ENCODE data around the gene HOXC11.

Gene HOXC11

GRCh38 chr12:54011665-54012532 lies 39.0 kb downstream of the HOXC11 start:
- peaks cover 100% of the 10 kb centered on the region for H3K27me3 ChIP-seq
- TF ChIP-seq CTCF (IDR thresholded peaks at IDR 0.05): no peak

GRCh38 chr12:54012631-54013409 lies 39.9 kb downstream of the HOXC11 start:
- no peak overlapping the region for H3K4me3 ChIP-seq (ENCODE audit: low read depth in 1 of 2, low read length in 1 of 2)
- H3K4me1 ChIP-seq (ENCODE audit: control insufficient read depth in 1 of 2, insufficient read depth in 1 of 2, low read depth in 1 of 2, low read length in 1 of 2): peaks cover 6 to 16% of the 10 kb centered on the region in 2 experiments
- no peak overlapping the region for H3K27ac ChIP-seq
- no peak for TF ChIP-seq CTCF (IDR thresholded peaks at IDR 0.05)
- no peaks in the 10 kb centered on the region for H3K9me3 ChIP-seq
- H3K36me3 ChIP-seq: no peaks in the 10 kb centered on the region
- peaks cover 100% of the 10 kb centered on the region for H3K27me3 ChIP-seq

More at GRCh38 chr12:54011665-54012532, 39.0 kb downstream of the HOXC11 start:
- Histone ChIP-seq H3K4me3 (ENCODE audit: low read depth in 1 of 2, low read length in 1 of 2) (no peak overlapping the region), H3K9me3 (no peaks in the 10 kb centered on the region), H3K36me3 (no peaks in the 10 kb centered on the region), H3K27ac (no peak overlapping the region), H3K4me1 (ENCODE audit: control insufficient read depth in 1 of 2, insufficient read depth in 1 of 2, low read depth in 1 of 2, low read length in 1 of 2) (peaks cover 13 to 19% of the 10 kb centered on the region in 2 experiments)

- Histone ChIP-seq H3K4me3 (ENCODE audit: low read depth in 1 of 2, low read length in 1 of 2) (no peak overlapping the region), H3K9me3 (no peaks in the 10 kb centered on the region), H3K4me1 (ENCODE audit: control insufficient read depth in 1 of 2, insufficient read depth in 1 of 2, low read depth in 1 of 2, low read length in 1 of 2) (peaks cover 3 to 14% of the 10 kb centered on the region in 2 experiments), H3K27me3 (peaks cover 100% of the 10 kb centered on the region), H3K27ac (no peak overlapping the region), H3K36me3 (no peaks in the 10 kb centered on the region)
- no peak for TF ChIP-seq CTCF (IDR thresholded peaks at IDR 0.05)
Measured at GRCh38 chr12:54014377-54015017, 41.6 kb downstream of the HOXC11 start.

GRCh38 chr12:54015018-54015931 lies 42.3 kb downstream of the HOXC11 start:
- H3K4me1 ChIP-seq (ENCODE audit: control insufficient read depth in 1 of 2, insufficient read depth in 1 of 2, low read depth in 1 of 2, low read length in 1 of 2): peaks cover 2 to 13% of the 10 kb centered on the region in 2 experiments
- TF ChIP-seq CTCF (IDR thresholded peaks at IDR 0.05): no peak
- no peaks in the 10 kb centered on the region for H3K36me3 ChIP-seq
- no peak overlapping the region for H3K4me3 ChIP-seq (ENCODE audit: low read depth in 1 of 2, low read length in 1 of 2)
- H3K9me3 ChIP-seq: no peaks in the 10 kb centered on the region
- H3K27me3 ChIP-seq: peaks cover 100% of the 10 kb centered on the region
- H3K27ac ChIP-seq: no peak overlapping the region

GRCh38 chr12:54016051-54016450 lies 43.1 kb downstream of the HOXC11 start:
- no peak overlapping the region for H3K27ac ChIP-seq
- peaks cover 100% of the 10 kb centered on the region for H3K27me3 ChIP-seq
- TF ChIP-seq CTCF (IDR thresholded peaks at IDR 0.05): no peak
- H3K4me3 ChIP-seq (ENCODE audit: low read depth in 1 of 2, low read length in 1 of 2): no peak overlapping the region
- no peaks in the 10 kb centered on the region for H3K9me3 ChIP-seq
- peaks cover 2 to 13% of the 10 kb centered on the region in 2 experiments for H3K4me1 ChIP-seq (ENCODE audit: control insufficient read depth in 1 of 2, insufficient read depth in 1 of 2, low read depth in 1 of 2, low read length in 1 of 2)
- H3K36me3 ChIP-seq: no peaks in the 10 kb centered on the region
